GM12865 (cell line): ENCODE measurements around the gene PCDHGB1.
"Not testable (repeated sequence)": the region's sequence is repeated elsewhere in the genome, so short reads cannot be mapped to it uniquely, and the experiment has no call there.

Source experiments
- DNase-seq: peaks from one replicate; pipeline ENCODE4 v3.0.0; 2010; ENCODE audit warnings: low read depth
- H3K4me3 ChIP-seq: 2 replicates; pipeline ENCODE4 v1.5.1; 2011; ENCODE audit warnings: mild to moderate bottlenecking, low read depth, low read length, control low read depth
- TF ChIP-seq, protein P1 (sequence below): IDR thresholded peaks from 2 replicates; pipeline ENCODE4 v1.5.1; 2011; ENCODE audit warnings: low read length, control low read depth, low read depth, inconsistent platforms; ENCODE audit not compliant: insufficient read depth; ENCODE audit errors: missing control alignments

PCDHGB1 gene

DNA sequence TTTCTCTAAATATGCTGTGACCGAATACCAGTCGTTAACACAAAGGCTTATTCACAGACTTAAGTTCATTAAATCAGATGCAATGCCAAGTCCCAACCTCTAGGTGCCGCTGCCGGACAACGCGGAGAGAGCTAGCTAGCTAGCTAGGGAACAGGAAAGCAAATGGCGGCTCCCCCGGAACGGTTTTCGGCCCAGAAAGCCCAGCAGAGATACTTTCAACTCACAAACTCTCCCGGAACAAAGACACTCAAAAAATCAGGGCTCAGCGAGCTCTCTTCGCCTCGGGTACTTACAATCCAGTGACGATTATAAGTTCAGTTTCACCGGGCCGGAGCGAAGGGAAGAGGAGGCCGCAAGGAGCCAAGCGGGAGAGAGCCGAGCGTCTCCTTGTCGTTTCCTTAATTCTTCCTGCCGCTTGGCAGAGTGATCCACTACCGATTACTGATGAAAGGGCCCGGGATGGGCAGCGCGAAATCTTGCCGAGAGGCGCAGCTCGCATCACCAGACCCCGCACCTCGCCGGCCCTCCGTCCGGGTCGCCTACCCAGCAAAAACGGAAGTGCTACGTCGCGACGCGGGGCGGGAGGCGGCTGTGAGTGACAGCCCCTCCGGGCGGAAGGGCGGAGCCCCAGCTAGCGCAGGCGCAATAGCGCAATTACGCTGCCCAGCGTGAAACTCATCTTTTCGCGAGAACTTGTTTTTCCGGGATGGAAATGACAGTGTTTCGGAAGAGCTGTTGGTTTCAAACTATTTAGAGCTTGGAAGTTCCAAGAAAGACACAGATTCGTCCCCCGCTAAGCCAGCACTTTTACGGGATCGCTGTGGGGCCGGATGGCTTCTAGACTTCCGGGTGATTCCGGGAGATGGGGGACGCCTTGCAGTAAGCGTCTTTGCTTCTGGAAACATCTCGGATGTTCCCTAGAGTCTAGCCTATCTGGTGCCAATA lies 29.4 kb upstream of the PCDHGB1 start, which contains the start of gene TAF7:
TAF7 (minus strand) TSS at position 560 of the 945 bp plus-strand sequence. CDS start 740 bp downstream, outside the sequence.
- peak within 1 kb of the TSS; percentile 92 for H3K4me3 ChIP-seq
- TF ChIP-seq, protein P1, sequence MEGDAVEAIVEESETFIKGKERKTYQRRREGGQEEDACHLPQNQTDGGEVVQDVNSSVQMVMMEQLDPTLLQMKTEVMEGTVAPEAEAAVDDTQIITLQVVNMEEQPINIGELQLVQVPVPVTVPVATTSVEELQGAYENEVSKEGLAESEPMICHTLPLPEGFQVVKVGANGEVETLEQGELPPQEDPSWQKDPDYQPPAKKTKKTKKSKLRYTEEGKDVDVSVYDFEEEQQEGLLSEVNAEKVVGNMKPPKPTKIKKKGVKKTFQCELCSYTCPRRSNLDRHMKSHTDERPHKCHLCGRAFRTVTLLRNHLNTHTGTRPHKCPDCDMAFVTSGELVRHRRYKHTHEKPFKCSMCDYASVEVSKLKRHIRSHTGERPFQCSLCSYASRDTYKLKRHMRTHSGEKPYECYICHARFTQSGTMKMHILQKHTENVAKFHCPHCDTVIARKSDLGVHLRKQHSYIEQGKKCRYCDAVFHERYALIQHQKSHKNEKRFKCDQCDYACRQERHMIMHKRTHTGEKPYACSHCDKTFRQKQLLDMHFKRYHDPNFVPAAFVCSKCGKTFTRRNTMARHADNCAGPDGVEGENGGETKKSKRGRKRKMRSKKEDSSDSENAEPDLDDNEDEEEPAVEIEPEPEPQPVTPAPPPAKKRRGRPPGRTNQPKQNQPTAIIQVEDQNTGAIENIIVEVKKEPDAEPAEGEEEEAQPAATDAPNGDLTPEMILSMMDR = peak; percentile 85
- DNase-seq = peak; percentile 97

DNA sequence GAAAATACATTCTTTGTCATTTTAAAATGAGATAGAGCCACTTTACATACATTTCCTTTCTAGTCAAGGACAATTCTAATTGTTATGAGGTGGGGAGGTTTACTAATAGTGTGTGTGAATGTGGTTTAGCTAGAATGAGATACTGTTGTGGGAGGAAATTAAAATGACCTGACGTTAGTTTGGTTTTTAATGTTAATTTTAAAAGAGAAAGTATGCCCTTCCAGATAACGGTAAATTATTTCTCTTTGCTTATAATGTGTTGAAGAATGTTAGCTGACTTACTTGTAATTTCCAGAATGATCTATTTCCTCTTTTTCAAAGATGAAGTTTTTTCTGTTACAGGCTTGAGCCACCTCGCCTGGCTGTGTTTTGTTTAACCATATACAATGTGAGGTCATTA lies 27.6 kb upstream of the PCDHGB1 start:
- H3K4me3 ChIP-seq = no peak overlapping the region
- DNase-seq = no peak
- TF ChIP-seq, protein P1 = no peak

DNA sequence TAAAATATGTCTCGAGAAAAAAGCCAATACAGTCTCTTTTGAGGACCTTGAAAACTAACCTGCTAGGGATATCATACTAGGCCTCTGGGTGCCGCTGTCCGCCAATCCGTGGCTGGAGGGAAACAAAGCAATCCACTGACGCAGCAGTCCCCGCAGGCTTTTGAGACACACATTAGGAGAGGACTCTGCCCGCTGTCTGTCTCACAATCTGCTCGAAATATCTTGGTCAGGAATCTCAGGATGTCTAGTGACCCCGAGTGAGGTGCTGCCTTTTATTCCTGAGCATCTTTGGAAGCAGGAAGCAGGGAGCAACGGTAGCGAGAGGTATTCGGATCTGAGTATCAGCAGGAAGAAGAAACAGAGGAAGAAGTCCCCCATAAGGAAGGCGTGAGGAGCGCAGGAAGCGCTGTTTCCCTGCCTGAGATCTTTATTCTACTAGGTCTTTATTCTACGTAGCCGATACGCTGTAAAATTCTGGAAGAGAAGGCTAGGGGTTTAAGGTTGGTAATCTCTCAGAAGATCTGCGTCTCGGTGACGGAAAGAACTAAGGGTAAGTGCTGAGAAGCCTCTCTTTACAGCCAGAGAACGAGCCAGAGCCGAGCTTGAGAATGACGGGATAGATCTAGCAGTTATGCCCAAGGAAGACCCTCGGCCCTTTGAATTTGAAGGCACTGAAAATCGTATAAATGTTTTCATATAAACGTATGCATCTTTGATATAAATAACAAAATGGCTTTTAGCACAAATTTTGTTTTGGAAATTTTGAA lies 23.6 kb upstream of the PCDHGB1 start:
- H3K4me3 ChIP-seq = peak overlapping the region; percentile 68
- TF ChIP-seq, protein P1 = peak; percentile 57
- peak; percentile 79 for DNase-seq

DNA sequence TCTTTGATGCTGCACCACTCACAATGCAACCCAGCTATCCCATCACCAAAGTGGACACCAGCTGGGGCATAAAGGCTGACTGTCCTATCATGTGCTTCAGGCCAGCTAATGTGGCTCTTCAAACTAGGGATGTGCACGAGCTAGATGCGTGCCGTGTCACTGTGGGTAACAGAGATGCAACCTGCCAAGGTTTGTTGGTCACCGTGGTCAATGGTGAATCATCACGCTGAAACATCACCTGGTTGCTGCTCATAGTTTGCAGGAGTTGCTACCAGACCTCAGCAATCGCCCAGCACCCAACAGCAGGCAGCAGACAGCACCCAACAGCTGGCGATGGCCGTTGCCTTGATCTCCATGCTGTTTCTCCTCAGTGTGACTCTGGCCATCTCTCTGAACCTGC lies 21.7 kb upstream of the PCDHGB1 start:
- DNase-seq = no peak
- no peak overlapping the region for H3K4me3 ChIP-seq
- TF ChIP-seq, protein P1 = no peak

DNA sequence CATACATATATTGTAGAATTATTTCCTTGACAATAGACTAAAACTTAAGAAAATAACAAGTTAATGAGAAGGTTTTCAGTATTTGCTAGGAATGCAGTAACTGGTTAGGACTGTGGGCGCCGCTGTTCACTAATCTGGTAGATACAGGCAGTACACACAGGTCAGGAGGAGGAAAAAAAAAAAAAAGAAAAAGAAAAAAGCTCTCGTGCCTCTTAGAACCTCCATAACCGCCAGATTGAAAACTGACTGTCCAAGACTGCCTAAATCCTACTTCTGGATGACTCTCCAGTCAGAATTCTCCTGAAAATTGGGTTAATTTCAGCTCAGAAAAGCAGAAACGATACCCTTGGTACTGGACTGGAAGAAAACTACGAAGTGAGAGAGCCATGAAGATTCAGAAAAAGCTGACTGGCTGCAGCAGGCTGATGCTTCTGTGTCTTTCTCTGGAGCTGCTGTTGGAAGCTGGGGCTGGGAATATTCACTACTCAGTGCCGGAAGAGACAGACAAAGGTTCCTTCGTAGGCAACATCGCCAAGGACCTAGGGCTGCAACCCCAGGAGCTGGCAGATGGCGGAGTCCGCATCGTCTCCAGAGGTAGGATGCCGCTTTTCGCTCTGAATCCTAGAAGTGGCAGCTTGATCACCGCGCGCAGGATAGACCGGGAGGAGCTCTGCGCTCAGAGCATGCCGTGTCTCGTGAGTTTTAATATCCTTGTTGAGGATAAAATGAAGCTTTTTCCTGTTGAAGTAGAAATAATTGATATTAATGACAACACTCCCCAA lies 19.4 kb upstream of the PCDHGB1 start, which contains the start of gene PCDHGA1:
PCDHGA1 (plus strand) TSS at position 216 of the 782 bp plus-strand sequence.
- peak; percentile 69 for DNase-seq
- TF ChIP-seq, protein P1 = peak; percentile 55
- H3K4me3 ChIP-seq = peak within 1 kb of the TSS; percentile 38

DNA sequence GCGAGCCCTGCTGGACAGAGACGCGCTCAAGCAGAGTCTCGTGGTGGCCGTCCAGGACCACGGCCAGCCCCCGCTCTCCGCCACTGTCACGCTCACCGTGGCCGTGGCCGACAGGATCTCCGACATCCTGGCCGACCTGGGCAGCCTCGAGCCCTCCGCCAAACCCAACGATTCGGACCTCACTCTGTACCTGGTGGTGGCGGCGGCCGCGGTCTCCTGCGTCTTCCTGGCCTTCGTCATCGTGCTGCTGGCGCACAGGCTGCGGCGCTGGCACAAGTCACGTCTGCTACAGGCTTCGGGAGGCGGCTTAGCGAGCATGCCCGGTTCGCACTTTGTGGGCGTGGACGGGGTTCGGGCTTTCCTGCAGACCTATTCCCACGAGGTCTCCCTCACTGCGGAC lies 17.3 kb upstream of the PCDHGB1 start:
- DNase-seq, H3K4me3 ChIP-seq: not testable (repeated sequence)
